ENCODE measurements around the gene ITGB4.

ITGB4 gene

GRCh38 chr17:75697651-75698291 lies 23.5 kb upstream of the ITGB4 start:
- DNase-seq (ENCODE audit: low spot score): no peak

- no peak for DNase-seq (ENCODE audit: low spot score)
Observed at GRCh38 chr17:75698659-75699058, 22.6 kb upstream of the ITGB4 start.

- DNase-seq (ENCODE audit: low spot score): no peak
Observed at GRCh38 chr17:75701288-75701687, 20.0 kb upstream of the ITGB4 start.

GRCh38 chr17:75703191-75703590 lies 18.1 kb upstream of the ITGB4 start:
- no peak for DNase-seq (ENCODE audit: low spot score)

GRCh38 chr17:75703591-75703990 lies 17.7 kb upstream of the ITGB4 start:
- no peak for DNase-seq (ENCODE audit: low spot score)

- no peak for DNase-seq (ENCODE audit: low spot score)
Observed at GRCh38 chr17:75704963-75705875, 16.0 kb upstream of the ITGB4 start.

GRCh38 chr17:75706042-75706728 lies 15.1 kb upstream of the ITGB4 start:
- DNase-seq (ENCODE audit: low spot score): no peak

- DNase-seq (ENCODE audit: low spot score): peak; percentile 65
Observed at GRCh38 chr17:75707079-75707571, 14.1 kb upstream of the ITGB4 start.

- no peak for DNase-seq (ENCODE audit: low spot score)
Observed at GRCh38 chr17:75712446-75712845, 8.8 kb upstream of the ITGB4 start.

- no peak for DNase-seq (ENCODE audit: low spot score)
Observed at GRCh38 chr17:75719732-75720131, 1.5 kb upstream of the ITGB4 start.

GRCh38 chr17:75721463-75722011 lies 278 bp downstream of the ITGB4 start:
- no peak for DNase-seq (ENCODE audit: low spot score)

GRCh38 chr17:75722076-75722475 lies 817 bp downstream of the ITGB4 start:
- DNase-seq (ENCODE audit: low spot score): no peak

- no peak for DNase-seq (ENCODE audit: low spot score)
Observed at GRCh38 chr17:75722542-75723095, 1.4 kb downstream of the ITGB4 start.

- DNase-seq (ENCODE audit: low spot score): no peak
Observed at GRCh38 chr17:75723171-75723930, 2.1 kb downstream of the ITGB4 start.

GRCh38 chr17:75724016-75725003 lies 3.1 kb downstream of the ITGB4 start:
- DNase-seq (ENCODE audit: low spot score): no peak

- DNase-seq (ENCODE audit: low spot score): no peak
Observed at GRCh38 chr17:75725504-75725903, 4.2 kb downstream of the ITGB4 start.

GRCh38 chr17:75727391-75727790 lies 6.1 kb downstream of the ITGB4 start:
- no peak for DNase-seq (ENCODE audit: low spot score)

GRCh38 chr17:75729351-75729750 lies 8.1 kb downstream of the ITGB4 start:
- no peak for DNase-seq (ENCODE audit: low spot score)

GRCh38 chr17:75730065-75730464 lies 8.8 kb downstream of the ITGB4 start:
- no peak for DNase-seq (ENCODE audit: low spot score)

GRCh38 chr17:75731086-75731715 lies 9.9 kb downstream of the ITGB4 start:
- DNase-seq (ENCODE audit: low spot score): no peak
